DND-41 (cell line): ENCODE measurements around the gene MS4A5.

Experiments
- CTCF ChIP-seq: IDR thresholded peaks from 2 replicates; pipeline ENCODE4 v1.5.1; 2012; ENCODE audit warnings: borderline replicate concordance, low read length, moderate library complexity, mild to moderate bottlenecking; ENCODE audit not compliant: poor library complexity, severe bottlenecking; ENCODE audit errors: extremely low read depth
- EZH2 ChIP-seq: IDR thresholded peaks from 3 replicates; pipeline ENCODE4 v1.6.1; 2012; ENCODE audit warnings: borderline replicate concordance, low read depth, mild to moderate bottlenecking, moderate library complexity, low read length, inconsistent platforms; ENCODE audit not compliant: severe bottlenecking

- TF ChIP-seq EZH2, result no peak
- TF ChIP-seq CTCF, result no peak
Observed at GRCh38 chr11:60431251-60431650, 1.9 kb downstream of the MS4A5 start.
